Activated T-cell treated with anti-CD3 and anti-CD28 coated beads for 1 hour (primary cell): ENCODE measurements around the gene NTN5.

Source experiments
- DNase-seq: peaks from one replicate; pipeline ENCODE4 v3.0.0-alpha.2; 2020; ENCODE audit warnings: low read depth

Gene NTN5

DNA sequence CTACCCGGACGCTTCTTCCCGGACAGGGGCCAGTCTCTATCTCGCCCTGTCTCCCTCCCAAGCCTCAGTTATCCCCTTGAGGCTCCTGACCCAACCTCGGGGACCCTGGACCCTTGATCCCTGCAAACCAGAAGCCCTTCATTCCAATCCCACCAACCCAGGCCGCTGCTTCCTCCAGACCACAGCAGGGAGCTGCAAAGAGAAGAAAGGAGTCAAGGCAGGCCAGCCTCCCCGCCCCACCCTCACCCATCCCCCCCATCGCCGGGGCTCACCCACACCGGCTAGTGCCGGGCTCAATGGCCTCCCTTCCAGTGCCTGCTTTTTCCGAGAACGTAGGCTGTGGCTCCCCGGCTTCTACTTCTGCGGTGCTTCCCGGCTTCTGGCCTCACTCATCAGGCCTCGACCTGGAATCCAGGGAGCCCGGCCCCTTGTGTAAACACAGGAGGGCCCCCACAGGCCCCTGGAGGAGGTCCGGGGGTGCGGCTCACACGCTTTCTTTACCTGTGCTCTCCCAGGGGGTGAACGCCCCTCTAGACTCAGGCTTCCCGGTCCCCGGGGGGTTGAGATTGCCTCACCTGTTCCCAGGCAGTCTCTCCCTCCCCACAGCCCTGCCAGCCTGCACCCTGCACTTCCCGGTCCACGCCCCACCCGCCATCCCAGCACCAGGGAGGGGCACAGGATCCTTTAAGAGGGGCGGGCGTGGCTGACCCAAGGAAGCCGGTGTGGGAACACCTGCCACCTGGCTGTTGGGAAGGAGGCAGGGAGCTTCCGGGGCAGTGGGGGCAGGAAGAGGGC is 58.2 kb downstream of the NTN5 start, which contains the start of gene FAM83E:
FAM83E (minus strand) TSS at position 641 of the 795 bp plus-strand sequence. CDS start 1,704 bp downstream, outside the sequence.
- no peak for DNase-seq

DNA sequence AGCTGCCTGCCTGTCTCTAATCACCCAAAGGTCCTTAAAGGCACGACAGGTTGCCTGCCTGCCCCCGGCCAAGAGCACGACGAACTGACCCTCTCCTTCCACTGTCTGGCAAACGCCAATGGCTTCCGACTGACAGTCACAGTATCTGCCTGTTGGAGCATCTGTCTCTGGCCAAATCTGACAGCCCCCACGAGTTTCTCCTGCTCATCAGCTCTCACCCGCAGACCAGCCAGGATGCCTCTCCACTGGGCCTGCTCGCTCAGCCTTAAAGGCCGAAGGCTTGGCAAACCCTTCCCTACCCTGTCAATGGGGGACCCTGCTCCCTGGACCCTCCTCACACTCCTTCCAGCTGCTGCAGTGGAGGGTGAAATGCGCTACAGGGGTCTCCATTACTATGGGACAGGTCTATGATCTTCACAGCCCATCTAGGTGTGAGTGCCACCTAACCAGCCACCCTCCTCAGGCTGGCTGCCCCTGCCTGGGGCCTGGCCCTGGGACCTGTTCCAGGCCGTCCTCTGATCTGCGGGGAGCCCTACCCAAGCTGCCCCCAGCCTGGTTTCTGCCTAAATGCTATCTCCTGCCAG is 58.9 kb downstream of the NTN5 start:
- DNase-seq = no peak

DNA sequence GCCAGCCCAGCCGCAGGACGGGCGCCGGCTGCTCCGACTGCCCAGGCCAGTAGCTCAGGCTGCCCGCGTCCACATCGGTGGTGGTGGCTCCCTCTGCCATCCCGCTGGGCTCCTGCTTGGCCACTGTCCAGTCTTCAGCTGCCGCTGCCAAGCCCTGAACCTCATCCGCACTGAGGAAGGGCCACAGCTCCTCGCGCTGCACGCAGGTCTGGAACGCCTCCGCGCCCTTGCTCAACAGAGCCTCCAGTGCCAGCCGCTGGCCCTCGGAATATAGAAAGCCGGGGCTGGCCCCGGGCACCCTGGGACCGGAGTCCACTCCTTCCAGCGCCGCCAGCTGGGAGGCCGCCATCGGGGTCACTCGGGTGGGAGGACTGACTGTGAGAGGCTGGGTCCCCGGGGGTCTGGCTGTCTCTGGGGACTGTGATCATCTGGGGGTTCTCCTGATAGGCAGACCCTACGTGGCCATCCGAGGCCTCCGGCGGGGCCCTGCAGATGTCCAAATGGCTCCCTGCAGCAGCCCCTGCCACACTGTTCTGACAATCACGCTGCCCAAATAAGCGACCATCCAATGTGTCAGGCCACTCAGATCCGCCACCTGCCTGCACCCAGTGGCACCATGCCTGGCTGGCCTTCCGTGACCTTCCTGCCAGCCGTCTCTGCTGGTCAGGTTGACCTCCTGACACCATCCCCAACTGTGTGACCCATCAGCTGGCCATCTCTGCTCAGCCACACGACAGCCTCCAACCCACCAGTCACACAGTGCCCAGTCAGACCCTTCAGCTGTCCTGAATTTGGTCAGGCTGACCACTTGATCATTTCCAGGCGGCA is 59.6 kb downstream of the NTN5 start:
- no peak for DNase-seq

DNA sequence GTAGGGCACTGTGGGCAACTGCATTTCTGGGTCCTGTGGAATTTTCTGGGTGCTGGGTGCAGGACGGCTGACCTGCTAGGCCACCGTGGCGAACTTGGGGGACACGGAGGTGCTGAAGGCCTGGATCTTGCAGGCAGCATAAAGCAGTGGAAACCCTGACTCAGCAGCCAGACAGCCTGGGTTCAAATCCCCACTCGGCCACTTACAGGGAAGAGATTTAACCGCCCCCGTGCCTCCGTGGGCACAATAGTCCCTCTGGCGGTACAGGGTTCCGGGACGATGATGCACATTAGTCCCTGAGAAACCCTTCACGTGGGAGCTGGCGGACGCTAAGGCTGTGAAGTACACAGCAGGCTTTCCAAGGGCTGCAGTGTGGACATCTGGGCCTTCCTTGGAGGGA is 60.9 kb downstream of the NTN5 start:
- DNase-seq = no peak
